Esophagus squamous epithelium (tissue), 5 donors: Measurements from ENCODE around the gene YIF1A. TPM values are rescaled to one million over a fixed set of nuclear protein-coding genes. Genes with fewer than 3 reads are reported as not detected.
A peak's percentile ranks its signal among the peaks of the same experiment; 100 is the strongest.

Experiments used
- DNase-seq: peaks from one replicate; lab custom pipeline; 2025; lab: John Stamatoyannopoulos, UW
- H3K27ac ChIP-seq, 4 donors: fragments of 200-600 bp; sonication (generic); one replicate each; pipeline ENCODE4 v1.5.1; 2016 to 2019; ENCODE audit warnings: mild to moderate bottlenecking in 1 of 4
- H3K27me3 ChIP-seq, 4 donors: fragments of 200-600 bp; sonication (generic); 1 replicate in 3 of 4; 2 replicates in 1 of 4; pipeline versions ENCODE4 v1.5.1 to v1.6.0; 2017 to 2021; ENCODE audit warnings: antibody characterized with exemption in 1 of 4
- H3K36me3 ChIP-seq, 3 donors: fragments of 200-600 bp; sonication (generic); one replicate each; pipeline ENCODE4 v1.5.1; 2016 to 2019
- H3K4me1 ChIP-seq, 3 donors: fragments of 200-600 bp; sonication (generic); one replicate each; pipeline ENCODE4 v1.5.1; 2017 to 2019
- H3K4me3 ChIP-seq, 4 donors: fragments of 200-600 bp; sonication (generic); 1 replicate in 3 of 4; 2 replicates in 1 of 4; pipeline ENCODE4 v1.5.1; 2016 to 2019; ENCODE audit warnings: mild to moderate bottlenecking in 2 of 4, moderate library complexity in 1 of 4
- H3K9me3 ChIP-seq, 3 donors: fragments of 200-600 bp; sonication (generic); one replicate each; pipeline ENCODE4 v1.5.1; 2016 to 2019
- POLR2A ChIP-seq, 4 donors: fragments of 450-650 bp; IDR thresholded peaks; one replicate each; pipeline ENCODE4 v1.6.1; 2017; ENCODE audit warnings: antibody characterized with exemption in 4 of 4, mild to moderate bottlenecking in 4 of 4, moderate library complexity in 3 of 4
- WGBS, 2 donors: methylation state at CpG; one replicate each; pipeline ENCODE4 v1.1.5; 2018; 5-methylcytosine and 5-hydroxymethylcytosine counted together
- intact Hi-C: fragments of 100-400 bp; cut with DNase I; formaldehyde crosslinking; loops from one replicate; pipeline ENCODE4 v1.15.0; 2022
- total RNA-seq, 4 donors: library from RNA; depleted of rRNA; stranded (reverse); fragments of >200 nt; gene quantifications; one replicate each; pipeline ENCODE4 v1.1.0, GENCODE V29; 2016
- TF ChIP-seq, protein P1 (sequence below), 6 experiments: fragments of 450-650 bp in 4 of 6; fragments of 200-600 bp in 2 of 6; sonication (generic) in 2 of 6; IDR thresholded peaks; one replicate each; pipeline ENCODE4 v1.5.1; 2016 to 2019; ENCODE audit warnings: antibody characterized with exemption in 6 of 6, mild to moderate bottlenecking in 4 of 6, moderate library complexity in 4 of 6
- donor health status: DM: yes; HTN: yes; CAD: no.

Gene YIF1A, protein sequence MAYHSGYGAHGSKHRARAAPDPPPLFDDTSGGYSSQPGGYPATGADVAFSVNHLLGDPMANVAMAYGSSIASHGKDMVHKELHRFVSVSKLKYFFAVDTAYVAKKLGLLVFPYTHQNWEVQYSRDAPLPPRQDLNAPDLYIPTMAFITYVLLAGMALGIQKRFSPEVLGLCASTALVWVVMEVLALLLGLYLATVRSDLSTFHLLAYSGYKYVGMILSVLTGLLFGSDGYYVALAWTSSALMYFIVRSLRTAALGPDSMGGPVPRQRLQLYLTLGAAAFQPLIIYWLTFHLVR
- total RNA-seq, result 10 to 100 TPM; 51.9 to 71.9 (median 63.8) TPM

DNA sequence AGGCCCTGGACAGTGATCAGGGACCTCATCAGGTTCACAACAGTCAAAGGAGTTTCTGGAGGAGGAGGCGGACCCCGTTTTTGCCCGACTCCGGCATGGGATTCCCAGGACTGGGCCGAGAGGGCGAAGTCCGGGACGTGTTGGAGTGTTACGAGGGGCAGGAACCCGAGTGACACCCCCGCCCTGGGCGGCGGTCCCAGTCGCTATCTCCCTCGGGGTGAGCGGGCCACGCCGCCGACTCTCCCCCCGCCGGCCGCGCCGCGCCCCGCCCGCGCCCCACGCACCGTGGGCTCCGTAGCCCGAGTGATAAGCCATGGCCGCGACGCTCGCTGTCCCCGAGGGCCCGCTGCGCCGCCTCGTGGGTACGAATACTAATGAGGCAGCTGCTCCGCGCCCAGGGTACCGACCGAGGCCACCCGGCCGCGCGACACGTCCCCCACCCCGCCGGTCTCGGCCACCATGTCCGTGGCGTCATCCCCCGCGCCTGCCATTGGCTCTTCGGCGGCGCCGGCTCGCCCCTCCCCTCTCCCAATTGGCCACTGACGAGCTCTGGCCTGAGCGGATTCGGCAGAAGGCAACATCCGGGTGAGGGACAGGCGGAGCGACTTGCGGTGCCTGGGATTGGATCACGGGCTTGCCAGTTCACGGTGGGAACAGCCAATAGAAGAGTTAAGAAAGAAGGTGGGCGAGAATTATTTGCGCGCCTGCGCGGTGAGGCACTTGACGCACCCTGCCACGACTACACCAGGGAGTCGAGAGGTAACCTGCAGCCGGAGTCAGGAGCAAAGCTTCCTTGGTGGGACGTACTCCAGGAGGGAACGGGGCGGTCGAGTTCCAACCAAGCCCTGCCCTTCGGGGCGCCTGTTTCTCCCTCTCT is at the start of gene YIF1A:
Gene YIF1A (minus strand): TSS at position 473 of the 877 bp plus-strand sequence. CDS start 158 bp downstream, at position 315.
- Histone ChIP-seq H3K4me1 (peaks cover 24 to 55% (median 26%) of the 10 kb centered on the region in 3 donors), H3K9me3 (no peaks in the 10 kb centered on the region), H3K36me3 (peaks cover 0 to 38% (median 3%) of the 10 kb centered on the region in 3 donors), H3K27ac (peak within 1 kb of the TSS; percentile 91 to 99 (median 96)), H3K27me3 (peaks cover 6 to 36% (median 10%) of the 10 kb centered on the region in 4 donors), H3K4me3 (peak within 1 kb of the TSS; percentile 60 to 99 (median 82))
- WGBS, 2 donors, result 0% methylated on average over 2 to 6 of the region's 87 CpGs
- peak in 3 of 4 donors; percentile 91 to 95 (median 92) for TF ChIP-seq POLR2A (IDR thresholded peaks at IDR 0.05)
- TF ChIP-seq, protein P1, sequence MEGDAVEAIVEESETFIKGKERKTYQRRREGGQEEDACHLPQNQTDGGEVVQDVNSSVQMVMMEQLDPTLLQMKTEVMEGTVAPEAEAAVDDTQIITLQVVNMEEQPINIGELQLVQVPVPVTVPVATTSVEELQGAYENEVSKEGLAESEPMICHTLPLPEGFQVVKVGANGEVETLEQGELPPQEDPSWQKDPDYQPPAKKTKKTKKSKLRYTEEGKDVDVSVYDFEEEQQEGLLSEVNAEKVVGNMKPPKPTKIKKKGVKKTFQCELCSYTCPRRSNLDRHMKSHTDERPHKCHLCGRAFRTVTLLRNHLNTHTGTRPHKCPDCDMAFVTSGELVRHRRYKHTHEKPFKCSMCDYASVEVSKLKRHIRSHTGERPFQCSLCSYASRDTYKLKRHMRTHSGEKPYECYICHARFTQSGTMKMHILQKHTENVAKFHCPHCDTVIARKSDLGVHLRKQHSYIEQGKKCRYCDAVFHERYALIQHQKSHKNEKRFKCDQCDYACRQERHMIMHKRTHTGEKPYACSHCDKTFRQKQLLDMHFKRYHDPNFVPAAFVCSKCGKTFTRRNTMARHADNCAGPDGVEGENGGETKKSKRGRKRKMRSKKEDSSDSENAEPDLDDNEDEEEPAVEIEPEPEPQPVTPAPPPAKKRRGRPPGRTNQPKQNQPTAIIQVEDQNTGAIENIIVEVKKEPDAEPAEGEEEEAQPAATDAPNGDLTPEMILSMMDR (IDR thresholded peaks at IDR 0.05), result peak in 1 of 6 experiments; percentile 9
- intact Hi-C loops, result loop anchor here (10.0 kb wide), 1 partner anchor 64 kb away; no protein-coding TSS in a partner anchor
- DNase-seq, result peak; percentile 96

DNA sequence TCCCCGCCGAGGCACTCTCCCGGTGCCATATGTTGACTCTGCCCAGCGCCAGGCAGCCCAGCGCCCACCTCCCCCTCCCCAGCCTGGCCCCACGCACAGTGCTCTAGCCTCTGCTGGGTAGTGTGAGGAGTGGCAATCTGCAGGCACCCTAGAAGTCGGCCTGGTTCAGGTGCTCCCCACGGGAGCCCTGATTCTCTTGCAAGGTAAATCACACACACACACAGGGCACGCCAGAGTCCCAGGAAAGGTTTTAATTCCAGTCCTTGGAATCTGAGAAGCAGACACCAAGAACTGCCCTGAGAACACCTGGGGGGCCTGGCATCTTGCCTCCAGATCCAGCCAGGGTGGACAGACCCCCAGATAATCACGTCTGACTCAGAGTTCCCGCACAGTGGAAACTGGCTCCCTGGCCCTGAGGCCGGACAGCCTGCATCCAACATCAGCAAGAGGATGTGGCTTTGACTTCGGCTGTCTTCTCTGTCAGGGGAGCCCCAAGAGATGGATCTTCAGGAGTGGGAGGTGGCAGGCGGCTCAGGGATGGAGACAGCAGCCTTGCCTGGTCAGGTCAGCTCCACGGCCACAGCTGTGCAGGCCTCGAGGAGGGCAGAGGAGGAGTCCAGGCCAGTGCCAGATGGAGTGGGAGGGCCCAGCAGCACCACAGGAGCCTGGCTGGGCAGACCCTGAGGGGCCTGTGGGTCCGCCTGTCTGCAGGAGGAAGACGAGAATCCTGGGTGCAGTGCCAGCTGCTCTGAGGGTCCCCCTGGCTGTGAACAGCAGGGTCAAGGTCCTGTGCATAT is 48.4 kb upstream of the YIF1A start:
- Histone ChIP-seq H3K27ac (peak overlapping the region; percentile 86 to 94 (median 88)), H3K9me3 (no peaks in the 10 kb centered on the region), H3K4me1 (peaks cover 45 to 71% (median 52%) of the 10 kb centered on the region in 3 donors), H3K36me3 (peaks cover 11 to 69% (median 44%) of the 10 kb centered on the region in 3 donors), H3K27me3 (no peaks in the 10 kb centered on the region), H3K4me3 (peak overlapping the region in 2 of 4 donors; percentile 71 to 75)
- WGBS, 2 donors, result 54% methylated on average over 5 of the region's 18 CpGs; no CpG with 5 or more reads in 1 of the 2 donors
- DNase-seq, result no peak
- no peak for TF ChIP-seq POLR2A (IDR thresholded peaks at IDR 0.05)
- TF ChIP-seq, protein P1 (IDR thresholded peaks at IDR 0.05), result no peak
- intact Hi-C loops, result no loop called here

DNA sequence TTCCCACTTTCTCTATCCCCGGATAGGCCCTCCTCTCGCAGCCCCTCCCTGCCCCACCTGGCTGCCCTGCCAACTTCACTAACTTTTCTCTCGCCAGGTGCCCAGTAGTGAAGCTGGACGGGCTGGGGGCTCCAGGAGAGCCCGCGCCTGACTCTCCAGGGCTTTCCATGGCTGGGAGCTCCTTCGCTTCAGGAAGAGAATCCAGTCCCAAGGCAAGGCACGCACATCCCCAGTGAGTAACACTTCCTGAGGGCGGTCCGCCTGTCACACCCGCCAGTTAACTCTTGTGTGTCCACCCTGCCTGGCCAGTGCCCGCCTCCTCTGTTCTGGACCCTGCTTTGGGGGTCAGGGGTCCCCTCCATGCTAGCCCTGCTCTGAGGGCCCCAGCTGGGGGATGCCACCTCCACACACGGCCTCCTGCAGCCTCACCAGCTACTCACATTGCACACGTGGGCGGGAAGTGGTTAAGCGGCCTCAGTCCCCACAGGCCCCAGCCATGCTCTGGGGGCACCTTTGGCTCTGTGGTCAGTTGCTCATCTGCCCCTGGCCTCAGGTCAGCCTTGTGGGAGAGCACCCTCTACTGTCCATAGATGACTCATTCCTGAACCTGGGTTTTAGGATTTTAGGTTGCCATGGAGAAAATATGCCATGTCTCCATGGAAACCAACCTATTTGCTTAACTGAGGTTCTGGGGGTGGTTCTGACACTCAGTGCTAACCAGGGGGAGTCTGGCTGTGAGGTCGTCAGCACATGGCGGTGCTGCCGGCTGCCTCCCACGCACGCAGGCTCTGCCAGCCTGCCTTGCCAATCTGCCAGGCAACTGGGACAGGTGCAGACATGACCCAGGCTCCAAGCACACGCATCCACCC is 47.5 kb upstream of the YIF1A start, which contains the start of gene RIN1:
Gene RIN1 (minus strand): TSS at position 201 of the 869 bp plus-strand sequence. CDS start 32 bp downstream, at position 169.
- peak within 1 kb of the TSS; percentile 86 to 94 (median 88) for H3K27ac ChIP-seq
- DNase-seq, result no peak
- intact Hi-C loops, result no loop called here
- no peaks in the 10 kb centered on the region for H3K9me3 ChIP-seq
- peaks cover 45 to 71% (median 52%) of the 10 kb centered on the region in 3 donors for H3K4me1 ChIP-seq
- TF ChIP-seq, protein P1 (IDR thresholded peaks at IDR 0.05), result peak in 3 of 6 experiments; percentile 8 to 31 (median 17)
- peak in 1 of 4 donors; percentile 50 for TF ChIP-seq POLR2A (IDR thresholded peaks at IDR 0.05)
- H3K36me3 ChIP-seq, result peaks cover 11 to 69% (median 41%) of the 10 kb centered on the region in 3 donors
- WGBS, 2 donors, result 2 to 12% methylated on average over 3 to 9 of the region's 22 CpGs
- no peaks in the 10 kb centered on the region for H3K27me3 ChIP-seq
- peak within 1 kb of the TSS; percentile 58 to 75 (median 64) for H3K4me3 ChIP-seq
